Measurements from ENCODE around the gene AGER. TPM values are rescaled to one million over a fixed set of nuclear protein-coding genes. Genes with fewer than 3 reads are reported as not detected.
"Not testable (repeated sequence)": the region's sequence is repeated elsewhere in the genome, so short reads cannot be mapped to it uniquely, and the experiment has no call there.

Gene AGER
- total RNA-seq, 4 donors from 2014 or later: 10.3 to 70.6 (median 36.8) TPM

DNA sequence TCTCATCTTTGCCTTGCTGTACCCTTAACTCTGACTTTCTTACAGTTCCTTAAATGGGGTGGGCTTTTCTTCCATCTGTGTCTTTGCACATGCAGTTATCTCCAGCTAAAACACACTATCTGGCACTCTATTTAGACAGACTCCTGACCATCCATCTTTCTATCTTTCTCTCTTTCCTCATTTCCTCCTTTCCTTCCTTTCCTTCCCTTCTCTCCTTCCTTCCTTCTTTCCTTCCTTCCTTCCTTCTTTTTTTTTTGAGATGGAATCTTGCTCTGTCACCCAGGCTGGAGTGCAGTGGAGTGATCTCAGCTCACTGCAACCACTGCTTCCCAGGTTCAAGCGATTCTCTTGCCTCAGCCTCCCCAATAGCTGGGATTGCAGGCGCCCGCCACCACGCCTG lies 31.6 kb upstream of the AGER start:
- intact Hi-C loops (cut with DNase I): no loop called here
- Histone ChIP-seq H3K4me3 (replicated peaks in 1 of 3) (no peak overlapping the region), H3K4me1 (no peaks in the 10 kb centered on the region), H3K27ac (no peak overlapping the region), H3K36me3 (no peaks in the 10 kb centered on the region), H3K9me3 (no peaks in the 10 kb centered on the region), H3K27me3 (no peaks in the 10 kb centered on the region)
- no peak for DNase-seq
- WGBS, 2 donors: 94 to 96% methylated on average over 4 of the region's 4 CpGs
- no peak for TF ChIP-seq POLR2A (IDR thresholded peaks at IDR 0.05)
- TF ChIP-seq, protein P1, sequence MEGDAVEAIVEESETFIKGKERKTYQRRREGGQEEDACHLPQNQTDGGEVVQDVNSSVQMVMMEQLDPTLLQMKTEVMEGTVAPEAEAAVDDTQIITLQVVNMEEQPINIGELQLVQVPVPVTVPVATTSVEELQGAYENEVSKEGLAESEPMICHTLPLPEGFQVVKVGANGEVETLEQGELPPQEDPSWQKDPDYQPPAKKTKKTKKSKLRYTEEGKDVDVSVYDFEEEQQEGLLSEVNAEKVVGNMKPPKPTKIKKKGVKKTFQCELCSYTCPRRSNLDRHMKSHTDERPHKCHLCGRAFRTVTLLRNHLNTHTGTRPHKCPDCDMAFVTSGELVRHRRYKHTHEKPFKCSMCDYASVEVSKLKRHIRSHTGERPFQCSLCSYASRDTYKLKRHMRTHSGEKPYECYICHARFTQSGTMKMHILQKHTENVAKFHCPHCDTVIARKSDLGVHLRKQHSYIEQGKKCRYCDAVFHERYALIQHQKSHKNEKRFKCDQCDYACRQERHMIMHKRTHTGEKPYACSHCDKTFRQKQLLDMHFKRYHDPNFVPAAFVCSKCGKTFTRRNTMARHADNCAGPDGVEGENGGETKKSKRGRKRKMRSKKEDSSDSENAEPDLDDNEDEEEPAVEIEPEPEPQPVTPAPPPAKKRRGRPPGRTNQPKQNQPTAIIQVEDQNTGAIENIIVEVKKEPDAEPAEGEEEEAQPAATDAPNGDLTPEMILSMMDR (IDR thresholded peaks at IDR 0.05): no peak

DNA sequence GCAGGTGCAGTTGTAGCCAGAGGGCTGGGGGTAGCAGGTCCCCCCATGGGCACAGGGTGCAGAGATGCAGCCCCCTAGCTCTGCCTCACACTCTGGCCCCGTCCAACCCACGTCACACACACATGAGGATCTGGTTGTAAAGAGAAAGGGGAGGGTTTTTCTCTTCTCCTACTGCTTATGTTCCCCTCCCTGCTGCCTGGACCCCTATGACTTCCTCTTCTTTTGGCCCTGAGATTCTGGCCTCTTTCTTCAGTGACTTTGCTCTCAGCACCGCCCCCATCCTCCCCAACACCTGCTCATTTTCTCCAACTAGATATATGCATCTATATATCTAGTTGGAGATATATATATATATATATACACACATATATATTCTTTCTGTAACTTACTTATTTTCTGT lies 30.1 kb upstream of the AGER start:
- Histone ChIP-seq H3K4me3 (replicated peaks in 1 of 3) (no peak overlapping the region), H3K9me3 (no peaks in the 10 kb centered on the region), H3K4me1 (no peaks in the 10 kb centered on the region), H3K27ac (no peak overlapping the region), H3K36me3 (no peaks in the 10 kb centered on the region), H3K27me3 (no peaks in the 10 kb centered on the region)
- intact Hi-C loops (cut with DNase I): no loop called here
- DNase-seq: no peak
- 82 to 92% methylated on average over 3 of the region's 3 CpGs for WGBS, 2 donors
- TF ChIP-seq, protein P1 (IDR thresholded peaks at IDR 0.05): no peak
- no peak for TF ChIP-seq POLR2A (IDR thresholded peaks at IDR 0.05)

DNA sequence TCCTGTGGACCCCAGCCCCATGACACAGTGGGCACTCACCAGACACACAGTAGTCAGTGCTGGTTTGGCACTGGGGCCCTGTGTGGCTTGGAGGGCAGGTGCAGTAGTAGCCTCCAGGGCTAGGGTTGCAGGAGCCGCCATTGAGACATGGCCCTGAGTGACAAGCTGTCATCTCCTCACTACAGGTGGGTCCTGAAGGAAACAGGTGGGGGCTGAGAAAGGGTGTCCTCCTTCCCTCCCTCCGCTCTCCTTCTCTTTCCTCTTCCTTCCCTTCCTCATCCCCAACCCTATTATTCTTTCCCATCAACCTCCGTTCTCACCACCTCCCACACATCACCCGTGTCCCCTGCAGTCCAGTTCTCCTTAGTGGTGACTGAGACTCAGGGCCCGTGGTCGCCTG lies 29.6 kb upstream of the AGER start:
- H3K4me1 ChIP-seq: no peaks in the 10 kb centered on the region
- H3K27me3 ChIP-seq: no peaks in the 10 kb centered on the region
- H3K4me3 ChIP-seq (replicated peaks in 1 of 3): no peak overlapping the region
- 92 to 96% methylated on average over 6 of the region's 6 CpGs for WGBS, 2 donors
- intact Hi-C loops (cut with DNase I): no loop called here
- TF ChIP-seq, protein P1 (IDR thresholded peaks at IDR 0.05): no peak
- TF ChIP-seq POLR2A (IDR thresholded peaks at IDR 0.05): no peak
- no peak for DNase-seq
- no peaks in the 10 kb centered on the region for H3K9me3 ChIP-seq
- H3K36me3 ChIP-seq: no peaks in the 10 kb centered on the region
- H3K27ac ChIP-seq: no peak overlapping the region

DNA sequence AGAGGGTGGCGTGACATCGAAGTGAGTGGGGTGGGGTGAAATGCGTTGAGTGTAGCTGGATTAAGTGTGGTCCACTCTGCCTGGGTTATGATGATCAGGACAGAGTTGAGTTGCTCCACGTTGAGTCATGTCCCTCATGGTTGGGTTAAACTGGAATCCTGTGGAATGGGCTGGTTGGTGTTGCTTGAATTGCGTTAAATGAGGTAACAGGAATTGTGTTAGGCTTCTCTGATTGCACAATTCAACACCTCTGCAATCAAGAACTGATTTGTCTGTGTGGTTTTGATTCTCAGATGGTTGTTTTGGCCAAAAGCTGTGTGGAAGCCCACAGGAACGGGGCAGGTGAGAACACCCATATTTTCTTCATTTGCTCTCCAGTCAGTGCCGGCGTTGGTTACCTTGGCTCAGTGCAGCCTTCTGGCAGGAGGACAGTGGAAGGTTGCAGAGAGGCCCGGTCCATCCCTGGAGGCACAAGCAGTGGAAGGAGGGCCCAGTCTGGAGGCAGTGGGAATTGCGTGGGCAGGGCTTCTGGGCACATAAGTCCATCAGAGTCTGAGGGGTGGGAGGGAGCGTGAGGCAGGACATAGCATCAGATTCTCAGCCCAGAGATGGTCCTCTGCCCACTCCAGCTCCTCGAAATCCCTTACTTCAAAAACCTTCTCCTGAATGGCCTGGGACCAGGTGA lies 28.2 kb upstream of the AGER start:
- Histone ChIP-seq H3K4me1 (no peaks in the 10 kb centered on the region), H3K36me3 (no peaks in the 10 kb centered on the region), H3K4me3 (replicated peaks in 1 of 3) (no peak overlapping the region), H3K9me3 (no peaks in the 10 kb centered on the region), H3K27ac (no peak overlapping the region), H3K27me3 (no peaks in the 10 kb centered on the region)
- no peak for DNase-seq
- intact Hi-C loops (cut with DNase I): no loop called here
- 86% methylated on average over 12 of the region's 12 CpGs for WGBS, 2 donors
- TF ChIP-seq, protein P1 (IDR thresholded peaks at IDR 0.05): no peak
- TF ChIP-seq POLR2A (IDR thresholded peaks at IDR 0.05): no peak

DNA sequence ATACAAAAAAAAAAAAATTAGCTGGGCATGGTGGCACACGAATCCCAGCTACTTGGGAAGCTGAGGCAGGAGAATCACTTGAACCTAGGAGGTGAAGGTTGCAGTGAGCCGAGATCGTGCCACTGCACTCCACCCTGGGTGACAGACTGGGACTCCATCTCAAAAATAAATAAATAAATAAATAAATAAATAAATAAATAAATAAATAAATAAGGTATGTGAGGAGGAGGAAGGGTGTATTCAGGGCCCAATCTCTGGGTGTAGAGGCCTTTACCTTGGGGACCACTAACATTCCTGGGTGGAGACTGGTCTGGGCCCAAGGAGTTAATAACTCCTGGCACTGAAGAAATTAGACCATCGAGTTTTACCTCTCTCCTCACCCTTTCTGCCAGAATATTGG lies 27.4 kb upstream of the AGER start:
- DNase-seq; H3K9me3 ChIP-seq; H3K4me3 ChIP-seq (replicated peaks in 1 of 3); H3K27me3 ChIP-seq; intact Hi-C loops (cut with DNase I); H3K36me3 ChIP-seq; H3K4me1 ChIP-seq; H3K27ac ChIP-seq: not testable (repeated sequence)
- WGBS, 2 donors: 81% methylated on average over 4 of the region's 4 CpGs
